GM23338 (cell line): ENCODE results near the gene TBX3.

Experiments
- CREB1 ChIP-seq: fragments of 250-450 bp; sonication (Bioruptor Pico); IDR thresholded peaks from 2 replicates; pipeline ENCODE4 v1.5.0; 2020; ENCODE audit warnings: low read depth, mild to moderate bottlenecking, moderate library complexity
- EZH2 ChIP-seq: fragments of 200-600 bp; sonication (generic); IDR thresholded peaks from one replicate; pipeline ENCODE4 v1.8.0; 2017; ENCODE audit warnings: antibody characterized with exemption, mild to moderate bottlenecking, low read depth; ENCODE audit not compliant: unreplicated experiment
- EZH2phosphoT487 ChIP-seq: fragments of 200-600 bp; sonication (generic); IDR thresholded peaks from one replicate; pipeline ENCODE4 v1.8.1; 2018; ENCODE audit warnings: antibody characterized with exemption; ENCODE audit not compliant: unreplicated experiment
- POLR2AphosphoS5 ChIP-seq: IDR thresholded peaks from 2 replicates; pipeline ENCODE4 v1.6.1; 2016; ENCODE audit warnings: antibody characterized with exemption, low read depth
- ZNF331 ChIP-seq: fragments of 250-450 bp; sonication (Bioruptor Pico); IDR thresholded peaks from 2 replicates; pipeline ENCODE4 v1.5.0; 2020; ENCODE audit warnings: low read depth, mild to moderate bottlenecking, moderate library complexity
- TF ChIP-seq, protein P1 (sequence below), 2 experiments: fragments of 200-600 bp in 1 of 2; sonication (generic) in 1 of 2; conservative IDR thresholded peaks; 2 replicates each; pipeline versions ENCODE4 v1.5.1 to v1.6.1; 2016 to 2017; ENCODE audit warnings: antibody characterized with exemption in 2 of 2, low read depth in 2 of 2, mild to moderate bottlenecking in 2 of 2, moderate library complexity in 1 of 2
- TF ChIP-seq, protein P2 (sequence below): IDR thresholded peaks from 2 replicates; pipeline ENCODE4 v1.6.1; 2016; ENCODE audit warnings: antibody characterized with exemption
- TF ChIP-seq, protein P3 (sequence below): IDR thresholded peaks from one replicate; pipeline ENCODE4 v1.6.1; 2018; ENCODE audit warnings: antibody characterized with exemption; ENCODE audit not compliant: unreplicated experiment

DNA sequence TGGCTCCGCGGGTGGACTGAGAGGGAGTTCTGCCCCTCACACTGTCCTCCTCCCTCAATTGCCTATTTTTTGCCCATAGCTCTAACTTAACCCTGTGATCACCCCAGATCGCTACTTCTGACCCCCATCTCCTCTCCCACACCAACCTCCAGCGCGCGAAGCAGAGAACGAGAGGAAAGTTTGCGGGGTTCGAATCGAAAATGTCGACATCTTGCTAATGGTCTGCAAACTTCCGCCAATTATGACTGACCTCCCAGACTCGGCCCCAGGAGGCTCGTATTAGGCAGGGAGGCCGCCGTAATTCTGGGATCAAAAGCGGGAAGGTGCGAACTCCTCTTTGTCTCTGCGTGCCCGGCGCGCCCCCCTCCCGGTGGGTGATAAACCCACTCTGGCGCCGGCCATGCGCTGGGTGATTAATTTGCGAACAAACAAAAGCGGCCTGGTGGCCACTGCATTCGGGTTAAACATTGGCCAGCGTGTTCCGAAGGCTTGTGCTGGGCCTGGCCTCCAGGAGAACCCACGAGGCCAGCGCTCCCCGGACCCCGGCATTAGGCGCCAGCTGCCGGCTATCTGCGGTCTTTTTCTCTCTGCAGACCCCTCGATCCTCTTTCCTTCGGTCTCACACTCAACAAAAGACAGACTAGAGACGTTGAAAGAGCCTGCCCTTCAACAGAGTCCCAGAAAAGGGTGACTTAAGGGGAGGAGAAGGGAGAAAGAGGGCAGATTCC is 3.0 kb upstream of the TBX3 start:
- TF ChIP-seq EZH2 (peak; percentile 97), POLR2AphosphoS5 (no peak), CREB1 (CRISPR knock-in tag) (no peak), EZH2phosphoT487 (peak; percentile 82), ZNF331 (CRISPR knock-in tag) (no peak)
- TF ChIP-seq, protein P1, sequence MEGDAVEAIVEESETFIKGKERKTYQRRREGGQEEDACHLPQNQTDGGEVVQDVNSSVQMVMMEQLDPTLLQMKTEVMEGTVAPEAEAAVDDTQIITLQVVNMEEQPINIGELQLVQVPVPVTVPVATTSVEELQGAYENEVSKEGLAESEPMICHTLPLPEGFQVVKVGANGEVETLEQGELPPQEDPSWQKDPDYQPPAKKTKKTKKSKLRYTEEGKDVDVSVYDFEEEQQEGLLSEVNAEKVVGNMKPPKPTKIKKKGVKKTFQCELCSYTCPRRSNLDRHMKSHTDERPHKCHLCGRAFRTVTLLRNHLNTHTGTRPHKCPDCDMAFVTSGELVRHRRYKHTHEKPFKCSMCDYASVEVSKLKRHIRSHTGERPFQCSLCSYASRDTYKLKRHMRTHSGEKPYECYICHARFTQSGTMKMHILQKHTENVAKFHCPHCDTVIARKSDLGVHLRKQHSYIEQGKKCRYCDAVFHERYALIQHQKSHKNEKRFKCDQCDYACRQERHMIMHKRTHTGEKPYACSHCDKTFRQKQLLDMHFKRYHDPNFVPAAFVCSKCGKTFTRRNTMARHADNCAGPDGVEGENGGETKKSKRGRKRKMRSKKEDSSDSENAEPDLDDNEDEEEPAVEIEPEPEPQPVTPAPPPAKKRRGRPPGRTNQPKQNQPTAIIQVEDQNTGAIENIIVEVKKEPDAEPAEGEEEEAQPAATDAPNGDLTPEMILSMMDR (conservative IDR thresholded peaks at IDR 0.05; ENCODE audit: low read depth in 2 of 2): no peak
- TF ChIP-seq, protein P2, sequence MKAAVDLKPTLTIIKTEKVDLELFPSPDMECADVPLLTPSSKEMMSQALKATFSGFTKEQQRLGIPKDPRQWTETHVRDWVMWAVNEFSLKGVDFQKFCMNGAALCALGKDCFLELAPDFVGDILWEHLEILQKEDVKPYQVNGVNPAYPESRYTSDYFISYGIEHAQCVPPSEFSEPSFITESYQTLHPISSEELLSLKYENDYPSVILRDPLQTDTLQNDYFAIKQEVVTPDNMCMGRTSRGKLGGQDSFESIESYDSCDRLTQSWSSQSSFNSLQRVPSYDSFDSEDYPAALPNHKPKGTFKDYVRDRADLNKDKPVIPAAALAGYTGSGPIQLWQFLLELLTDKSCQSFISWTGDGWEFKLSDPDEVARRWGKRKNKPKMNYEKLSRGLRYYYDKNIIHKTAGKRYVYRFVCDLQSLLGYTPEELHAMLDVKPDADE: no peak
- TF ChIP-seq, protein P3, sequence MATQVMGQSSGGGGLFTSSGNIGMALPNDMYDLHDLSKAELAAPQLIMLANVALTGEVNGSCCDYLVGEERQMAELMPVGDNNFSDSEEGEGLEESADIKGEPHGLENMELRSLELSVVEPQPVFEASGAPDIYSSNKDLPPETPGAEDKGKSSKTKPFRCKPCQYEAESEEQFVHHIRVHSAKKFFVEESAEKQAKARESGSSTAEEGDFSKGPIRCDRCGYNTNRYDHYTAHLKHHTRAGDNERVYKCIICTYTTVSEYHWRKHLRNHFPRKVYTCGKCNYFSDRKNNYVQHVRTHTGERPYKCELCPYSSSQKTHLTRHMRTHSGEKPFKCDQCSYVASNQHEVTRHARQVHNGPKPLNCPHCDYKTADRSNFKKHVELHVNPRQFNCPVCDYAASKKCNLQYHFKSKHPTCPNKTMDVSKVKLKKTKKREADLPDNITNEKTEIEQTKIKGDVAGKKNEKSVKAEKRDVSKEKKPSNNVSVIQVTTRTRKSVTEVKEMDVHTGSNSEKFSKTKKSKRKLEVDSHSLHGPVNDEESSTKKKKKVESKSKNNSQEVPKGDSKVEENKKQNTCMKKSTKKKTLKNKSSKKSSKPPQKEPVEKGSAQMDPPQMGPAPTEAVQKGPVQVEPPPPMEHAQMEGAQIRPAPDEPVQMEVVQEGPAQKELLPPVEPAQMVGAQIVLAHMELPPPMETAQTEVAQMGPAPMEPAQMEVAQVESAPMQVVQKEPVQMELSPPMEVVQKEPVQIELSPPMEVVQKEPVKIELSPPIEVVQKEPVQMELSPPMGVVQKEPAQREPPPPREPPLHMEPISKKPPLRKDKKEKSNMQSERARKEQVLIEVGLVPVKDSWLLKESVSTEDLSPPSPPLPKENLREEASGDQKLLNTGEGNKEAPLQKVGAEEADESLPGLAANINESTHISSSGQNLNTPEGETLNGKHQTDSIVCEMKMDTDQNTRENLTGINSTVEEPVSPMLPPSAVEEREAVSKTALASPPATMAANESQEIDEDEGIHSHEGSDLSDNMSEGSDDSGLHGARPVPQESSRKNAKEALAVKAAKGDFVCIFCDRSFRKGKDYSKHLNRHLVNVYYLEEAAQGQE: no peak
